ENCODE measurements around the gene CLPTM1L.
"Not testable (repeated sequence)": the region's sequence is repeated elsewhere in the genome, so short reads cannot be mapped to it uniquely, and the experiment has no call there.

- not testable (repeated sequence) for TF ChIP-seq POLR2AphosphoS5, CTCF (IDR thresholded peaks at IDR 0.05)
Measured at GRCh38 chr5:1284336-1284970, 60.4 kb downstream of the CLPTM1L start.

Measured in sigmoid colon (tissue), 4 donors.